T-helper 1 cell (primary cell): Measurements from ENCODE around the gene PTPN3.

Experiments
- DNase-seq, 5 donors: peaks; one replicate each; pipeline ENCODE4 v3.0.0-alpha.2; 2012 to 2020

PTPN3 gene

GRCh38 chr9:109452761-109453160 lies 45.3 kb downstream of the PTPN3 start:
- DNase-seq = no peak

GRCh38 chr9:109451311-109452025 lies 46.6 kb downstream of the PTPN3 start:
- DNase-seq = no peak

GRCh38 chr9:109450346-109450745 lies 47.8 kb downstream of the PTPN3 start:
- no peak for DNase-seq

GRCh38 chr9:109449036-109449798 lies 48.9 kb downstream of the PTPN3 start:
- no peak for DNase-seq

- peak in 1 of 5 donors; percentile 18 for DNase-seq
These were observed 49.9 kb downstream of the PTPN3 start for GRCh38 chr9:109448223-109448622.

- peak in 1 of 5 donors; percentile 64 for DNase-seq
These were observed 50.6 kb downstream of the PTPN3 start for GRCh38 chr9:109447329-109448076.

- no peak for DNase-seq
These were observed 53.3 kb downstream of the PTPN3 start for GRCh38 chr9:109444771-109445320.

GRCh38 chr9:109442716-109443115 lies 55.4 kb downstream of the PTPN3 start:
- no peak for DNase-seq

GRCh38 chr9:109441296-109441695 lies 56.8 kb downstream of the PTPN3 start:
- no peak for DNase-seq

GRCh38 chr9:109440797-109441287 lies 57.3 kb downstream of the PTPN3 start:
- DNase-seq = peak in 2 of 5 donors; percentile 5 to 83

- peak in 1 of 5 donors; percentile 30 for DNase-seq
These were observed 58.0 kb downstream of the PTPN3 start for GRCh38 chr9:109440117-109440515.

- DNase-seq = no peak
These were observed 58.6 kb downstream of the PTPN3 start for GRCh38 chr9:109439378-109440116.

- DNase-seq = no peak
These were observed 60.8 kb downstream of the PTPN3 start for GRCh38 chr9:109437286-109437685.

- DNase-seq = no peak
These were observed 62.0 kb downstream of the PTPN3 start for GRCh38 chr9:109436071-109436470.

GRCh38 chr9:109433476-109433875 lies 64.6 kb downstream of the PTPN3 start:
- no peak for DNase-seq

GRCh38 chr9:109430231-109430630 lies 67.9 kb downstream of the PTPN3 start:
- no peak for DNase-seq

GRCh38 chr9:109428854-109429253 lies 69.3 kb downstream of the PTPN3 start:
- DNase-seq = no peak

- DNase-seq = no peak
These were observed 70.2 kb downstream of the PTPN3 start for GRCh38 chr9:109427886-109428285.

- DNase-seq = no peak
These were observed 71.3 kb downstream of the PTPN3 start for GRCh38 chr9:109426626-109427402.

GRCh38 chr9:109424618-109425017 lies 73.5 kb downstream of the PTPN3 start:
- DNase-seq = no peak

- DNase-seq = no peak
These were observed 74.2 kb downstream of the PTPN3 start for GRCh38 chr9:109423877-109424276.
